22Rv1 (cell line): ENCODE data around the gene ACAD8.

Experiments
- H3K27ac ChIP-seq: fragments of 450-650 bp; 2 replicates; pipeline ENCODE4 v1.5.1; 2017
- ZFX ChIP-seq: fragments of 450-650 bp; IDR thresholded peaks from 2 replicates; pipeline ENCODE4 v1.6.1; 2017; ENCODE audit warnings: antibody characterized with exemption, borderline replicate concordance
- TF ChIP-seq, protein P1 (sequence below): fragments of 450-650 bp; IDR thresholded peaks from 2 replicates; pipeline ENCODE4 v1.5.1; 2017; ENCODE audit warnings: mild to moderate bottlenecking

ACAD8 gene

DNA sequence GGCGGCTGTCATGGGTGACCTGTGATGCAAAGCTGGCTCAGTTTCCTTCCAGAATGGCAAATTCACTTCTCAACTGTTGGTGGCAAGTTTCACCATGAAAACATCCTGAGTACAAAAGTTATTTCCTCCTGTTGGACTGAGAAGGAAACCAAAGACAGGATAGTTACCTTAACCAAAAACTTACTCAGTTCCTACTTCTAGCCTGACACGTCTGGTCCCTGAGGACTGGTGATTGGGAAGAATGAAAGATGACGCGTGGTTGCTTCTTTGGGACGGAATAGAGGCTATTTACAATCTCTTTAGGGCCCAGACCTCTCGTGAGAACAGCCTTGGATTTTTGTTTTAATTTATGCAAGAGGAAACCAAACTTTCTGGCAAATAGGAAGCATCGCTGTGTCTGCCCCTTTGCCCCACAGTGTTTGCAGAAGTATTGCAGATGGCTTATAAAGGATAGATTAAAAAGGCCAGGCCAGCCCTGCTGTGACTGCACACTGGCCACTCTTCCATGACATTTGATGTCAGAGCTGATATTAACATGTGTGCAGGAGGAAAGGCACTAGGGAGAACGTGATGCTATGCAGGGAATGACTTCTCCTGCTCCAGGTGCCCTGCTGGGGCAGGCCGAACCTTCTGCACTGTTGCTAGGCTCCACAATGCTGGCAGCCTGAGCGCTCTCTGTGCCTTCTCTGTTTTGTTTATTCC is 21.3 kb upstream of the ACAD8 start:
- no peak overlapping the region for H3K27ac ChIP-seq
- no peak for TF ChIP-seq ZFX
- TF ChIP-seq, protein P1, sequence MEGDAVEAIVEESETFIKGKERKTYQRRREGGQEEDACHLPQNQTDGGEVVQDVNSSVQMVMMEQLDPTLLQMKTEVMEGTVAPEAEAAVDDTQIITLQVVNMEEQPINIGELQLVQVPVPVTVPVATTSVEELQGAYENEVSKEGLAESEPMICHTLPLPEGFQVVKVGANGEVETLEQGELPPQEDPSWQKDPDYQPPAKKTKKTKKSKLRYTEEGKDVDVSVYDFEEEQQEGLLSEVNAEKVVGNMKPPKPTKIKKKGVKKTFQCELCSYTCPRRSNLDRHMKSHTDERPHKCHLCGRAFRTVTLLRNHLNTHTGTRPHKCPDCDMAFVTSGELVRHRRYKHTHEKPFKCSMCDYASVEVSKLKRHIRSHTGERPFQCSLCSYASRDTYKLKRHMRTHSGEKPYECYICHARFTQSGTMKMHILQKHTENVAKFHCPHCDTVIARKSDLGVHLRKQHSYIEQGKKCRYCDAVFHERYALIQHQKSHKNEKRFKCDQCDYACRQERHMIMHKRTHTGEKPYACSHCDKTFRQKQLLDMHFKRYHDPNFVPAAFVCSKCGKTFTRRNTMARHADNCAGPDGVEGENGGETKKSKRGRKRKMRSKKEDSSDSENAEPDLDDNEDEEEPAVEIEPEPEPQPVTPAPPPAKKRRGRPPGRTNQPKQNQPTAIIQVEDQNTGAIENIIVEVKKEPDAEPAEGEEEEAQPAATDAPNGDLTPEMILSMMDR: no peak

DNA sequence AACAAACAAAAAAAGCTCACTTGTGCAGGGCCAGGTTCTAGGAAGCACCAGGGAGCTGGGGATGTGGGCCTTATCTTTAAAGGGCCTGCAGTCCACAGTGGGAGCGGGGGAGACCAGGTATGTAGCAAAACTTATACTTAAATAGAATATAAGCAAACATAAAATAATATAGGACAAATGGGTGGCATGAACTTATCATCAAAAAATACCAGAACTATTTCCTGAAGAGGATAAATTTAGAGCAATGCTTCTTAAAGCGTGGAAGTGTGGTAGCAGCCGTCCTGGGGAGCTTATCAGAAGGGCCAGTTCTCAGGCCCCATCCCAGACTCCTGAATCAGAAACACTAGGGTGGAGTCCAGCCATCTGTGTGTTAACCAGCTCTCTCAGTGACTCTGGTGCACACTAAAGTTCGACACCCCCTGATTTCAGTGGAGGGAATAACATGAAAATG is 19.6 kb upstream of the ACAD8 start:
- TF ChIP-seq, protein P1: no peak
- no peak for TF ChIP-seq ZFX
- H3K27ac ChIP-seq: no peak overlapping the region

DNA sequence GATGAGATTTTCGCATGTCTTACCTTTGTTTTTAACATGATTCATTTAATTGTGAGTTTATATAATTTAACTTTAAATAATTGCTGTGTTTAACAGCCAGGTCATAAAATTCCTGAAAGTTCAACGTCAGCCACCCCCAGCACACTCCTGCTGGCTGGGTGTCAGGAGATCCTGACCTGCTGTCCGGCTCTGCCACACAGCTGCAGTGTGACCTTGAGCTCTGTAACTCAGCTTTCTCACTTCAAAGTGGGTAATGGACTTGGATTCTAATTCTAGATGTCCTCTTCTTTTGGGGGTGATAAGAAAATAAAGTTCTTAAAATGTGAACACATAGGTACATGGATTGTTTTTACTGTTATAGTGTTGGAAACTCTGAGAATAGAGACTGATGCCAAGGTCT is 18.0 kb upstream of the ACAD8 start:
- no peak overlapping the region for H3K27ac ChIP-seq
- TF ChIP-seq, protein P1: no peak

DNA sequence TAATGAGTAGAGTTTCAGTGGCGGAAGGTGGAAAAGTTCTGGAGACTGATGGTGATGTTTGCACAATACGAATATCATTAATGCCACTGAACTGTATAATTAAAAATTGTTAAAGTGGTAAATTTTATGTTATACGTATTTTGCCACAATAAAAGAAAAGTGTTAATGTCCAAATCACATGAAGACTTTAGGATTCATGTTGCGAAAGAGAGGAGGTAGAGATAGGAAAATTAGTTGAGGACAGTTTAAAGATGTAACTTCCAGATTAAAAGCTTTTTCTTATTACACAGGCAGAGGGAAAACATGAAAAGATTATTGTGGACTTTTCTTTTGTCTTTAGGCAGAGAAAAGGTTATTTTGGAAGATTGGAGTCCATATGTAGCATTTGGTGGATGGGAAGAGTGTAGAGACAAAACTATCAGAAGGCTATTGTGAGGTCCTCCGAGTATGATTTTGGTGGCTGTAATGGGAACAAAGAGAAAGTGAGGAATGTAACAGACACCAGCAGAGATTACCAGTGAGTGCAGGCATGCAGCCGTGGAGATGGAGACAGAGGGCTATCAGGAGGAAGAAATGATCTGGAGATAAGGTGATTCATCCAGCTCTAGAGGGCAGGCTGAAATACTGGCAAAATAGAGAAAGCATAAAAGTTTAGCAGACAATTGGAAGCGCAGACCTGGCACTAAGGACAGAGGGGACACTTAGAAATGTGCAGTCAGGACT is 16.4 kb upstream of the ACAD8 start:
- TF ChIP-seq, protein P1: no peak
- no peak for TF ChIP-seq ZFX
- H3K27ac ChIP-seq: no peak overlapping the region

DNA sequence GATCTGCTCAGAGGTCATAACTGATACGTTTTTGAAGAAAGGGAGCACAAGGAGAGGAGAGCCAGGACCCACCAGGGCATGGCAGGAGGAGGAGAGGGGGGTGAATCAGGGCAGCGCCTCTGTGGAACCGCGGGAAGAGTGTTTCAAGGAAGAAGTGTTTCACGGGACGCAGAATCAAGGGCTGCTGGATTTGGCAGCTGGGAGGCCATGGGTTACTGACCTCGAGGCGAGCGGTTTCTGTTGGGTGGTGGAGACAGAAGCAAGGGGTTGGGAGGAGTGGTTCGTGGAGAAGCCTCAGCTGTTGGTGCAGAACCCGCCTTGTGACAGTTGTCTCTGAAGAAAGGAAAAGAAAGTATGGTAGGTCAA is 15.8 kb upstream of the ACAD8 start:
- no peak for TF ChIP-seq ZFX
- TF ChIP-seq, protein P1: no peak
- H3K27ac ChIP-seq: no peak overlapping the region

DNA sequence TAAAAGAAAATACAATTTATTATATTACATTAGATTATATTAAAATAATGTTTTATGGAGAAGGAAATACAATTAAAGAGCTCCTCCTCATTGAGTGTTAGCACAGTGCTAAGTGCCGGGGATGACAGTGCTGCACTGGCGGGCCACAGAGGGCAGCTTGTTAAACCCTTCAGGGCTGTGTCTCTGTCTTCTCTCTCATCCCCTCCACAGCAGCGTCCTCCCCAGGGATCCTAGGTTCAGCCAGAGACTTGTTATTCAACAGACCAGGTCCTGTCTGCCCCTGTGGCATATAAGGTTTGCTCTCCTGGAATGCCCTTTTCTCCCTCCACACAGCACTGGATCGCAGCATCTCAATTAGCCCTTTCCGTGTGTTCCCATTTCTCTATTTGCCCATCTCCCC is 14.4 kb upstream of the ACAD8 start:
- TF ChIP-seq ZFX: no peak
- TF ChIP-seq, protein P1: no peak
- no peak overlapping the region for H3K27ac ChIP-seq

DNA sequence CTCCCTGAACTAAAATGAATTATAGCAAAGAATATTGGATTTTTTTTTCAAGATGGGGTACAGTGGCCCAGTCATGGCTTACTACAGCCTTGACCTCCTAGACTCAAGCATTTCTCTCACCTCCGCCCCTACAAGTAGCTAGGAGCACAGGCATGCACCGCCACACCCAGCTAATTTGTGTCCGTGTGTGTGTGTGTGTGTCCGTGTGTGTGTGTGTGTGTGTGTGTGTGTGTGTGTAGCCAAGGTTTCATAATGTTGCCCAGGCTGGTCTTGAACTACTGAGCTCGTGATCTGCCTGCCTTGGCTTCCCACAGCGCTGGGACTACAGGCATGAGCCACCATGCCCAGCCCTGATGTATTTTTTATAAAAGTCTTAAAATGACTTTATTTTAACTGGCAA is 12.8 kb upstream of the ACAD8 start:
- no peak for TF ChIP-seq ZFX
- TF ChIP-seq, protein P1: no peak
- H3K27ac ChIP-seq: no peak overlapping the region
